Left ventricle myocardium inferior (tissue), 1 donor: ENCODE results near the gene SYNCRIP. TPM values are rescaled to one million over a fixed set of nuclear protein-coding genes. Genes with fewer than 3 reads are reported as not detected.

Experiments used
- DNase-seq: peaks from one replicate; pipeline ENCODE4 v3.0.0-alpha.2; 2020
- H3K27ac ChIP-seq: fragments of 200-600 bp; replicated peaks from 2 replicates; pipeline ENCODE4 v1.8.0; 2021
- H3K27me3 ChIP-seq: fragments of 200-600 bp; 2 replicates; pipeline ENCODE4 v1.8.0; 2021; ENCODE audit warnings: low read depth
- H3K36me3 ChIP-seq: fragments of 200-600 bp; 2 replicates; pipeline ENCODE4 v1.8.0; 2021
- H3K4me1 ChIP-seq: fragments of 200-600 bp; 2 replicates; pipeline ENCODE4 v1.8.0; 2021
- H3K4me3 ChIP-seq: fragments of 200-600 bp; 2 replicates; pipeline ENCODE4 v1.8.0; 2021; ENCODE audit warnings: mild to moderate bottlenecking, moderate library complexity
- H3K9me3 ChIP-seq: fragments of 200-600 bp; replicated peaks from 2 replicates; pipeline ENCODE4 v1.8.0; 2021
- intact Hi-C: fragments of 100-400 bp; cut with micrococcal nuclease; formaldehyde crosslinking; loops from one replicate; pipeline ENCODE4 v1.11.0; 2022
- total RNA-seq: library from RNA; stranded (reverse); fragmentation: NEBNext Ultra II Directional; extraction: Animal tissue kit (Norgen Biotek cat#: 25700); gene quantifications from one replicate; pipeline ENCODE4 v1.2.1, GENCODE V29; 2021
- TF ChIP-seq, protein P1 (sequence below): fragments of 200-600 bp; IDR thresholded peaks from 2 replicates; pipeline ENCODE4 v1.8.0; 2021; ENCODE audit warnings: antibody characterized with exemption, mild to moderate bottlenecking, borderline replicate concordance
- donor health status: DM: no; HTN: yes; CAD: no; lungs with severe emphysema.

The SYNCRIP gene
- total RNA-seq, 1 donor from 2014 or later: 61.2 TPM

DNA sequence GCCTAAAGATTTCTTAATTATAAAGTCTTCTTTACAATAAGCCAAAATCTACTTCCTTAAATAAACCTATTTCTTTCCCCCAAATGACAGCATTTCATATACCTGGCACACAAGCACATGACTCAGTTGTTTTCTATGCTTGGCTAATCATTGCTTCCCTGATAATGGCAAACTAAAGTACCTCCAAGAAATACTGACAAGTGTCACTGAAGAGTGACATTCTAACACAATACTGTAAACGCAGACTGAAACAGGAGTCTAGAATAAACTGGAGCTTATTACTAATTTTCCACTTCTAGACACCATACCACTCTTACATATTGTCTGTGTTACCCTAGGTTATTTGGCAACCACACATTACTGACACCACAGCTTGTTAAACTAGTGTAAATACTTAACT is 14.3 kb downstream of the SYNCRIP start:
- Histone ChIP-seq H3K36me3 (peaks cover 77% of the 10 kb centered on the region), H3K27ac (no peak overlapping the region), H3K4me3 (no peak overlapping the region), H3K9me3 (no peaks in the 10 kb centered on the region), H3K27me3 (no peaks in the 10 kb centered on the region), H3K4me1 (peaks cover 80% of the 10 kb centered on the region)
- intact Hi-C loops: no loop called here
- TF ChIP-seq, protein P1, sequence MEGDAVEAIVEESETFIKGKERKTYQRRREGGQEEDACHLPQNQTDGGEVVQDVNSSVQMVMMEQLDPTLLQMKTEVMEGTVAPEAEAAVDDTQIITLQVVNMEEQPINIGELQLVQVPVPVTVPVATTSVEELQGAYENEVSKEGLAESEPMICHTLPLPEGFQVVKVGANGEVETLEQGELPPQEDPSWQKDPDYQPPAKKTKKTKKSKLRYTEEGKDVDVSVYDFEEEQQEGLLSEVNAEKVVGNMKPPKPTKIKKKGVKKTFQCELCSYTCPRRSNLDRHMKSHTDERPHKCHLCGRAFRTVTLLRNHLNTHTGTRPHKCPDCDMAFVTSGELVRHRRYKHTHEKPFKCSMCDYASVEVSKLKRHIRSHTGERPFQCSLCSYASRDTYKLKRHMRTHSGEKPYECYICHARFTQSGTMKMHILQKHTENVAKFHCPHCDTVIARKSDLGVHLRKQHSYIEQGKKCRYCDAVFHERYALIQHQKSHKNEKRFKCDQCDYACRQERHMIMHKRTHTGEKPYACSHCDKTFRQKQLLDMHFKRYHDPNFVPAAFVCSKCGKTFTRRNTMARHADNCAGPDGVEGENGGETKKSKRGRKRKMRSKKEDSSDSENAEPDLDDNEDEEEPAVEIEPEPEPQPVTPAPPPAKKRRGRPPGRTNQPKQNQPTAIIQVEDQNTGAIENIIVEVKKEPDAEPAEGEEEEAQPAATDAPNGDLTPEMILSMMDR: no peak
- no peak for DNase-seq

GRCh38 chr6:85620308-85620707 is 22.4 kb downstream of the SYNCRIP start:
- TF ChIP-seq, protein P1: no peak
- intact Hi-C loops: no loop called here
- Histone ChIP-seq H3K27ac (no peak overlapping the region), H3K4me3 (no peak overlapping the region), H3K4me1 (peaks cover 9% of the 10 kb centered on the region), H3K9me3 (no peaks in the 10 kb centered on the region), H3K27me3 (no peaks in the 10 kb centered on the region), H3K36me3 (peaks cover 87% of the 10 kb centered on the region)
- no peak for DNase-seq

- Histone ChIP-seq H3K36me3 (peaks cover 95% of the 10 kb centered on the region), H3K9me3 (no peaks in the 10 kb centered on the region), H3K4me3 (no peak overlapping the region), H3K27ac (no peak overlapping the region), H3K4me1 (no peaks in the 10 kb centered on the region), H3K27me3 (no peaks in the 10 kb centered on the region)
- intact Hi-C loops: no loop called here
- TF ChIP-seq, protein P1: no peak
- no peak for DNase-seq
Observed at GRCh38 chr6:85614780-85615179, 27.9 kb downstream of the SYNCRIP start.

- intact Hi-C loops: no loop called here
Observed at GRCh38 chr6:85612690-85613474, 29.8 kb downstream of the SYNCRIP start.

GRCh38 chr6:85610182-85610895 is 32.3 kb downstream of the SYNCRIP start:
- Histone ChIP-seq H3K27ac (no peak overlapping the region), H3K9me3 (no peaks in the 10 kb centered on the region), H3K4me1 (no peaks in the 10 kb centered on the region), H3K27me3 (no peaks in the 10 kb centered on the region), H3K4me3 (no peak overlapping the region), H3K36me3 (peaks cover 63% of the 10 kb centered on the region)
- no peak for DNase-seq
- intact Hi-C loops: no loop called here
- TF ChIP-seq, protein P1: no peak

More at GRCh38 chr6:85612690-85613474, 29.8 kb downstream of the SYNCRIP start:
- TF ChIP-seq, protein P1: no peak
- Histone ChIP-seq H3K36me3 (peaks cover 85% of the 10 kb centered on the region), H3K4me1 (no peaks in the 10 kb centered on the region), H3K27me3 (no peaks in the 10 kb centered on the region), H3K9me3 (no peaks in the 10 kb centered on the region), H3K27ac (no peak overlapping the region), H3K4me3 (no peak overlapping the region)
- DNase-seq: no peak
